Uterus (tissue), 2 donors: ENCODE data around the gene IL13.

ENCODE experiments used
- CTCF ChIP-seq, 4 experiments: fragments of 200-600 bp in 2 of 4; fragments of 450-650 bp in 2 of 4; sonication (generic) in 2 of 4; IDR thresholded peaks; one replicate each; pipeline ENCODE4 v1.5.1; 2016 to 2019; ENCODE audit warnings: antibody characterized with exemption in 4 of 4, mild to moderate bottlenecking in 2 of 4, moderate library complexity in 1 of 4
- POLR2A ChIP-seq, 2 donors: fragments of 450-650 bp; IDR thresholded peaks; one replicate each; pipeline ENCODE4 v1.6.1; 2016; ENCODE audit warnings: antibody characterized with exemption in 2 of 2, mild to moderate bottlenecking in 1 of 2, moderate library complexity in 1 of 2

- TF ChIP-seq CTCF (IDR thresholded peaks at IDR 0.05) (no peak), POLR2A (IDR thresholded peaks at IDR 0.05) (no peak)
Observed at GRCh38 chr5:132640613-132641012, 17.4 kb upstream of the IL13 start.
